ENCODE results near the gene UCK2.

GRCh38 chr1:165834229-165834628, 6.8 kb downstream of the UCK2 start:
- TF ChIP-seq CTCF (conservative IDR thresholded peaks at IDR 0.05) (no peak), ZFX (IDR thresholded peaks at IDR 0.05) (no peak)
